A549 (cell line): ENCODE measurements around the gene NCBP2.

Source experiments
- CTCF ChIP-seq: fragments of >200 bp; sonication (Bioruptor Twin); formaldehyde crosslinking; IDR thresholded peaks from 3 replicates; pipeline ENCODE4 v1.5.1; 2016
- EP300 ChIP-seq, 2 experiments: fragments of >200 bp; sonication (Bioruptor Twin); formaldehyde crosslinking; IDR thresholded peaks; 2 replicates in 1 of 2; 3 replicates in 1 of 2; pipeline ENCODE4 v1.6.1; 2016 to 2017
- FOSL2 ChIP-seq, 2 experiments: fragments of 450-650 bp in 1 of 2; fragments of >200 bp in 1 of 2; sonication (Bioruptor Twin) in 1 of 2; formaldehyde crosslinking; IDR thresholded peaks; 2 replicates each; pipeline versions ENCODE4 v1.5.0 to v1.6.1; 2016 to 2020; ENCODE audit warnings: mild to moderate bottlenecking in 1 of 2, moderate library complexity in 1 of 2
- HDAC2 ChIP-seq: fragments of 200-600 bp; sonication (generic); IDR thresholded peaks from 2 replicates; pipeline ENCODE4 v1.6.1; 2016
- KDM5A ChIP-seq: fragments of 200-600 bp; sonication (generic); IDR thresholded peaks from 2 replicates; pipeline ENCODE4 v1.6.1; 2016; ENCODE audit warnings: antibody characterized with exemption, mild to moderate bottlenecking
- POLR2A ChIP-seq: IDR thresholded peaks from 2 replicates; pipeline ENCODE4 v1.6.1; 2012; ENCODE audit warnings: mild to moderate bottlenecking, low read length
- RCOR1 ChIP-seq: fragments of 150-350 bp; IDR thresholded peaks from 2 replicates; pipeline ENCODE4 v1.6.1; 2014; ENCODE audit warnings: antibody characterized with exemption, low read length, low read depth
- SMC3 ChIP-seq: fragments of >200 bp; sonication (Bioruptor Twin); formaldehyde crosslinking; IDR thresholded peaks from 3 replicates; pipeline ENCODE4 v1.6.1; 2018; ENCODE audit warnings: inconsistent platforms

- no peak for TF ChIP-seq RCOR1
- no peak for TF ChIP-seq POLR2A
- no peak for TF ChIP-seq FOSL2 (IDR thresholded peaks at IDR 0.05)
- TF ChIP-seq FOSL2 (CRISPR knock-in tag; IDR thresholded peaks at IDR 0.05) = no peak
- no peak for TF ChIP-seq HDAC2
- no peak for TF ChIP-seq SMC3
- no peak for TF ChIP-seq EP300 (IDR thresholded peaks at IDR 0.05)
- TF ChIP-seq CTCF = no peak
- no peak for TF ChIP-seq KDM5A
Measured at GRCh38 chr3:196966526-196967401, 24.4 kb upstream of the NCBP2 start.
